ENCODE results near the gene DKKL1. TPM values are rescaled to one million over a fixed set of nuclear protein-coding genes. Genes with fewer than 3 reads are reported as not detected.

Gene DKKL1
- total RNA-seq, 1 donor from 2014 or later: 2.1 TPM

DNA sequence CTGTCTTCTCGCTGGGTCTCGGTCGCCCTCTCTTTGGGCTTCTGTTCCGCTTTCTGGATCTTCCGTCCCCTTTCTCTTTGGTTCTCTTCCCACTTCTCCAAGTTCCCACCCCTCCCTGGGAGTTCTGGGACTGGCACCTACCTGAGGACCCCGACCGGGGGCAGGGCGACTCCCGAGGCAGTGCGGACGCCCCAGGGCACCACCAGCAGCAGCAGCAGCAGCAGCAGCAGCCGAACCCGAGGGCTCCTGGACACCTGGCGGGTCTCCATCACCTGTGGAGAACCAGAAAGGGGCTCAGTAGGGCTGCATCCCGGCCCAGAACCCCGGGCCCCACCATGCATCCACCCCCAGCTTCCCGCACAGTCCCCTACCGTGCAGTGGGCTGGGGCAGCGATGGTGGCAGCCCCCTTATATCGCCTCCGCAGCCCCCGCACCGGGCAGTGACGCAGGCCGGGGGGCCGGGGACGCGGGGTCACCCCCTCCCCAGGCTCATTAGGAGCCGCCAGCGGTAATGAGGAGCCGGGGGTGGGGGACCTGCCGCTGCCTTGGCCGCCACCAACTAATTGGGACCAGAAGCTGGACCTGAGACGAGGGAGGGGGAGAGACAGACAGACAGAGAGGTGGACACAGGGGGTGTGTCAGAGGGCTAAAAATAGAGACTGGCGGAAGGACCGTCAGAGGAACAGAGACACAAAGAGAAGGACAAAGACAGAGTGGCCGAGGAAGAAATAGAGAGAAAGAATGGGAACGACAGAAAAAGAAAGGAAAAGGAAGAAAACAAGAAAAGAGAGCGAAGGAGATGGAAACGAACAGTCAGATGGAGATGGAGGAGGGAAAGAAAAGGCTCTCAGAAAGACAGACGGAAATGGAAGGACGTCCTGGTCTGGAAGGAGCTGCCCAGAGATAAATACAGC lies 59.7 kb downstream of the DKKL1 start, which contains the start of gene PTH2:
PTH2 (minus strand) TSS at position 371 of the 914 bp plus-strand sequence; CDS start at position 269, 102 bp downstream.
- H3K36me3 Mint-ChIP-seq (ENCODE audit: low read depth): peaks cover 8% of the 10 kb centered on the region
- no peak within 1 kb of the TSS for H3K27ac Mint-ChIP-seq (ENCODE audit: unreplicated experiment)
- H3K4me3 Mint-ChIP-seq (ENCODE audit: unreplicated experiment): peak within 1 kb of the TSS; percentile 51
- TF ChIP-seq, protein P1, sequence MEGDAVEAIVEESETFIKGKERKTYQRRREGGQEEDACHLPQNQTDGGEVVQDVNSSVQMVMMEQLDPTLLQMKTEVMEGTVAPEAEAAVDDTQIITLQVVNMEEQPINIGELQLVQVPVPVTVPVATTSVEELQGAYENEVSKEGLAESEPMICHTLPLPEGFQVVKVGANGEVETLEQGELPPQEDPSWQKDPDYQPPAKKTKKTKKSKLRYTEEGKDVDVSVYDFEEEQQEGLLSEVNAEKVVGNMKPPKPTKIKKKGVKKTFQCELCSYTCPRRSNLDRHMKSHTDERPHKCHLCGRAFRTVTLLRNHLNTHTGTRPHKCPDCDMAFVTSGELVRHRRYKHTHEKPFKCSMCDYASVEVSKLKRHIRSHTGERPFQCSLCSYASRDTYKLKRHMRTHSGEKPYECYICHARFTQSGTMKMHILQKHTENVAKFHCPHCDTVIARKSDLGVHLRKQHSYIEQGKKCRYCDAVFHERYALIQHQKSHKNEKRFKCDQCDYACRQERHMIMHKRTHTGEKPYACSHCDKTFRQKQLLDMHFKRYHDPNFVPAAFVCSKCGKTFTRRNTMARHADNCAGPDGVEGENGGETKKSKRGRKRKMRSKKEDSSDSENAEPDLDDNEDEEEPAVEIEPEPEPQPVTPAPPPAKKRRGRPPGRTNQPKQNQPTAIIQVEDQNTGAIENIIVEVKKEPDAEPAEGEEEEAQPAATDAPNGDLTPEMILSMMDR (IDR thresholded peaks at IDR 0.05): no peak
- DNase-seq (ENCODE audit: low spot score): no peak
- H3K27me3 Mint-ChIP-seq (ENCODE audit: low read depth): peaks cover 86% of the 10 kb centered on the region
- no peaks in the 10 kb centered on the region for H3K9me3 Mint-ChIP-seq (ENCODE audit: low read depth)
- peaks cover 26% of the 10 kb centered on the region for H3K4me1 Mint-ChIP-seq (ENCODE audit: low read depth)

DNA sequence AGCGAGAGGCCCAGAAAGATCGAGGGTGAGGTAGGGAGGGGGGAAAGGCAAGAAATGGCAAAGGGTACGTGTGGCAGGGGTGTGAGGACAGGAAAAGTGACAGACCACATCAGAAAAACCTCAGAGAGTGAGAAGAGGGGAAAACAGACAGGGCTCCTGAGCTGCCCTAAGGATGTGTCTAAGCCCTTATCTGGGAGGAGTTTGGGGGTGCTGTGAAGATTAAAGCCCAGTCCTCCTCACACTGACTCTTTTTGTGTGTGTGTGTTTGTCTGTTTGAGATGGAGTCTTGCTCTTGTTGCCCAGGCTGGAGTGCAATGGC lies 60.3 kb downstream of the DKKL1 start:
- no peak for DNase-seq (ENCODE audit: low spot score)
- peaks cover 8% of the 10 kb centered on the region for H3K36me3 Mint-ChIP-seq (ENCODE audit: low read depth)
- peaks cover 86% of the 10 kb centered on the region for H3K27me3 Mint-ChIP-seq (ENCODE audit: low read depth)
- H3K4me3 Mint-ChIP-seq (ENCODE audit: unreplicated experiment): no peak overlapping the region
- H3K9me3 Mint-ChIP-seq (ENCODE audit: low read depth): no peaks in the 10 kb centered on the region
- no peak overlapping the region for H3K27ac Mint-ChIP-seq (ENCODE audit: unreplicated experiment)
- TF ChIP-seq, protein P1 (IDR thresholded peaks at IDR 0.05): no peak
- H3K4me1 Mint-ChIP-seq (ENCODE audit: low read depth): peaks cover 31% of the 10 kb centered on the region

Other genes with a start within 250 kb of the DKKL1 start
- gene LIN7B, start 249.5 kb upstream of the DKKL1 start, total RNA-seq: 12.7 to 14.3 TPM (median 13.9 TPM) in 3 replicates
- gene C19orf73, start 244.7 kb upstream of the DKKL1 start, total RNA-seq: 1.1 to 1.7 TPM (median 1.6 TPM) in 3 replicates
- 12.7 to 14.4 TPM (median 13.9 TPM) in 3 replicates for gene PPFIA3, start 244.3 kb upstream of the DKKL1 start, total RNA-seq
- gene HRC, start 208.5 kb upstream of the DKKL1 start, total RNA-seq: not detected in 3 replicates
- gene TRPM4, start 206.1 kb upstream of the DKKL1 start, total RNA-seq: 42.2 to 53.4 TPM (median 50.2 TPM) in 3 replicates
- 3.5 to 5.2 TPM (median 3.5 TPM) in 3 replicates for gene SLC6A16, start 38.7 kb upstream of the DKKL1 start, total RNA-seq
- not detected in 3 replicates for gene CD37, start 28.5 kb upstream of the DKKL1 start, total RNA-seq
- 49.6 to 63.8 TPM (median 62.6 TPM) in 3 replicates for gene TEAD2, start 1.5 kb upstream of the DKKL1 start, total RNA-seq
- not detected in 3 replicates for gene KASH5, start 24.4 kb downstream of the DKKL1 start, total RNA-seq
- gene PTH2, start 59.6 kb downstream of the DKKL1 start, total RNA-seq: not detected in 3 replicates
- gene GFY, start 61.5 kb downstream of the DKKL1 start, total RNA-seq: not detected in 3 replicates
- 0.17 to 0.47 TPM (median 0.33 TPM) in 3 replicates for gene SLC17A7, start 77.7 kb downstream of the DKKL1 start, total RNA-seq
- gene PIH1D1, start 87.9 kb downstream of the DKKL1 start, total RNA-seq: 52.1 to 60.2 TPM (median 54.6 TPM) in 3 replicates
- 23.2 to 34.9 TPM (median 24.5 TPM) in 3 replicates for gene ALDH16A1, start 89.3 kb downstream of the DKKL1 start, total RNA-seq
- 1.6 to 3.4 TPM (median 1.9 TPM) in 3 replicates for gene FLT3LG, start 110.3 kb downstream of the DKKL1 start, total RNA-seq
- gene RPL13A, start 123.7 kb downstream of the DKKL1 start, total RNA-seq: 1,566 to 1,771 TPM (median 1,602 TPM) in 3 replicates
- gene RPS11, start 132.6 kb downstream of the DKKL1 start, total RNA-seq: 1,193 to 1,478 TPM (median 1,199 TPM) in 3 replicates
- 103 to 112 TPM (median 103 TPM) in 3 replicates for gene FCGRT, start 148.8 kb downstream of the DKKL1 start, total RNA-seq
- 233 to 326 TPM (median 298 TPM) in 3 replicates for gene RCN3, start 164.1 kb downstream of the DKKL1 start, total RNA-seq
- gene NOSIP, start 216.7 kb downstream of the DKKL1 start, total RNA-seq: 41.0 to 47.0 TPM (median 46.5 TPM) in 3 replicates
- 0.17 to 0.56 TPM (median 0.39 TPM) in 3 replicates for gene PRRG2, start 217.4 kb downstream of the DKKL1 start, total RNA-seq
- 23.8 to 33.9 TPM (median 28.1 TPM) in 3 replicates for gene PRR12, start 227.3 kb downstream of the DKKL1 start, total RNA-seq